K562 (cell line): Measurements from ENCODE around the gene STON2. TPM values are rescaled to one million over a fixed set of nuclear protein-coding genes. Genes with fewer than 3 reads are reported as not detected.
A peak's percentile ranks its signal among the peaks of the same experiment; 100 is the strongest.

Source experiments
- FOSL1 ChIP-seq: fragments of 200-800 bp; sonication (Bioruptor generic); conservative IDR thresholded peaks from 2 replicates; pipeline ENCODE4 v1.6.1; 2016; ENCODE audit warnings: missing genetic modification characterization, missing compliant biosample characterization
- HCFC1 ChIP-seq: IDR thresholded peaks from 2 replicates; pipeline ENCODE4 v1.6.1; 2012; ENCODE audit warnings: low read depth, low read length, improper control_type of control experiment
- KHSRP ChIP-seq: fragments of 450-650 bp; IDR thresholded peaks from 2 replicates; pipeline ENCODE4 v1.6.1; 2017
- MCM5 ChIP-seq: fragments of 450-650 bp; IDR thresholded peaks from 2 replicates; pipeline ENCODE4 v1.6.1; 2016; ENCODE audit warnings: low read depth
- NFE2 ChIP-seq: IDR thresholded peaks from 2 replicates; pipeline ENCODE4 v1.6.1; 2014; ENCODE audit warnings: antibody characterized with exemption, low read depth
- POLR2AphosphoS2 ChIP-seq: IDR thresholded peaks from 2 replicates; pipeline ENCODE4 v1.6.1; 2012; ENCODE audit warnings: low read length, improper control_type of control experiment
- PRPF4 ChIP-seq: fragments of 200-400 bp; formaldehyde crosslinking; IDR thresholded peaks from one replicate; pipeline ENCODE4 v1.6.1; 2017; ENCODE audit warnings: low read length, low read depth, mild to moderate bottlenecking; ENCODE audit not compliant: insufficient read depth, poor library complexity, severe bottlenecking
- SPI1 ChIP-seq: IDR thresholded peaks from 2 replicates; pipeline ENCODE4 v1.6.1; 2011; ENCODE audit warnings: low read depth, low read length, control low read depth, borderline replicate concordance
- YY1 ChIP-seq, 3 experiments: IDR thresholded peaks; 2 replicates each; pipeline ENCODE4 v1.6.1; 2011; ENCODE audit warnings: low read length in 2 of 3, mild to moderate bottlenecking in 2 of 3, moderate library complexity in 2 of 3, borderline replicate concordance in 1 of 3, control low read depth in 1 of 3, low read depth in 1 of 3; ENCODE audit not compliant: insufficient read depth in 3 of 3, insufficient replicate concordance in 2 of 3, control insufficient read depth in 1 of 3, insufficient read length in 1 of 3; ENCODE audit errors: extremely low read depth in 1 of 3
- ZNF217 ChIP-seq: sonication (generic); formaldehyde crosslinking; IDR thresholded peaks from 2 replicates; pipeline ENCODE4 v1.8.0; 2022; ENCODE audit warnings: mild to moderate bottlenecking, missing genetic modification reagents
- ZNF764 ChIP-seq: fragments of 250-450 bp; sonication (Bioruptor Pico); IDR thresholded peaks from 2 replicates; pipeline ENCODE4 v1.4.0; 2020; ENCODE audit warnings: low read depth, mild to moderate bottlenecking, moderate library complexity
- polyA plus RNA-seq, 8 experiments: library from polyadenylated mRNA; depleted of rRNA in 4 of 8; stranded (reverse) in 5 of 8; unstranded in 3 of 8; fragments of >200 nt; fragmentation: Nextera tagmentation in 2 of 8; fragmentation: Illumina TruSeq in 1 of 8; extraction: Ambion mirVana in 2 of 8; extraction: Trizol in 1 of 8; gene quantifications; 2 replicates each; pipeline versions ENCODE4 v1.2.1 to v1.2.3, GENCODE V29; 2011 to 2014; ENCODE audit warnings: inconsistent platforms in 1 of 8, missing spikeins in 1 of 8
- total RNA-seq, 7 experiments: library from RNA; depleted of rRNA in 6 of 7; stranded (reverse); fragments of >200 nt in 6 of 7; fragmentation: Illumina TruSeq in 2 of 7; extraction: Trizol in 2 of 7; gene quantifications; 2 replicates each; pipeline versions ENCODE4 v1.2.1 to v1.2.3, GENCODE V29; 2011 to 2021; ENCODE audit warnings: low replicate concordance in 1 of 7
- TF ChIP-seq, protein P1 (sequence below), 3 experiments: fragments of 200-800 bp in 1 of 3; fragments of 250-450 bp in 1 of 3; fragments of 450-650 bp in 1 of 3; sonication (Bioruptor Pico) in 1 of 3; sonication (Bioruptor generic) in 1 of 3; formaldehyde crosslinking in 1 of 3; IDR thresholded peaks; 2 replicates each; pipeline versions ENCODE4 v1.6.1 to v1.8.0; 2016 to 2022; ENCODE audit warnings: mild to moderate bottlenecking in 2 of 3, missing genetic modification characterization in 2 of 3, missing compliant biosample characterization in 1 of 3, moderate library complexity in 1 of 3
- TF ChIP-seq, protein P2 (sequence below), 2 experiments: fragments of 450-650 bp; IDR thresholded peaks; 2 replicates each; pipeline ENCODE4 v1.6.1; 2018; ENCODE audit warnings: mild to moderate bottlenecking in 2 of 2, low read depth in 1 of 2; ENCODE audit not compliant: partially characterized antibody in 2 of 2
- TF ChIP-seq, protein P3 (sequence below): fragments of 450-650 bp; IDR thresholded peaks from 2 replicates; pipeline ENCODE4 v1.6.1; 2017; ENCODE audit warnings: antibody characterized with exemption, mild to moderate bottlenecking

Gene STON2
- total and polyA plus RNA-seq, 9 of the 15 experiments (the other 6 are each of a cell fraction or from before 2014, with no cell fraction given): 7.8 to 99.3 (median 53.5) TPM

DNA sequence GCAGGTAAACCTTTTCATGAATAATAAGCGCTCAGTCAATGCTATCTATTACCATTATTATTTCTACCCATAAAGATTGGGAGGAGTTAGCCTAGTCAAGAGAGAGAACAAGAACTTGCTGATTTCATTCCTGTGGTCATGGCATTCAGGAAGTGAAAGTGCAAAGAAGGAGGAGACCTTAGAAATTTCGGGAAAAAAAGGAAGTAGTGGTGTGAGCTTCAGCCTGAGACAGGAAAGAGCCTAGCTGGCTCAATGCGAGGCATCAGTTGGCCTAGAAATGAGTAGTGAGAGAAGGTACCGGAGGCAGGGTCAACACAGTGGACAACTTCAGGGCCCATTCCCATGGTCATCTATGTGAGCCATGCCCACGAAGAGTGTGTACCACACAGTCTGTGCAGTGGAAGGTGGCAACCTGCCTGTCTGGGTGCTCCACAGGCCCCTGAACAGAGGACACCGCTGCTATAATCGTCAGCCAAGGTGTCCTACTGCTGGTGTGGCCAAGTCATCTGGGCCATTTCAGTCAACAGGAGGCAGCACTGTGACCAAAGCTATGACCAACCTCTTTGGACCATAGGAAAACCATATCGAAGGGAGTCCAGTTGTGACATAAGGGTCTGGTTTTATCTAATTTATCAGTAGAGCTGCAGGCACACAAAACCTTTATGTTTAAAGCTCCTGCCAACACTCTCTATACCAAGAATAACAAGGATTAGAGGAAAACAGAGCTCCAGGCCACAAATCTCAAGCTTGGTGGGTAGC, 16.2 kb upstream of the STON2 start (continued):
- TF ChIP-seq, protein P1, sequence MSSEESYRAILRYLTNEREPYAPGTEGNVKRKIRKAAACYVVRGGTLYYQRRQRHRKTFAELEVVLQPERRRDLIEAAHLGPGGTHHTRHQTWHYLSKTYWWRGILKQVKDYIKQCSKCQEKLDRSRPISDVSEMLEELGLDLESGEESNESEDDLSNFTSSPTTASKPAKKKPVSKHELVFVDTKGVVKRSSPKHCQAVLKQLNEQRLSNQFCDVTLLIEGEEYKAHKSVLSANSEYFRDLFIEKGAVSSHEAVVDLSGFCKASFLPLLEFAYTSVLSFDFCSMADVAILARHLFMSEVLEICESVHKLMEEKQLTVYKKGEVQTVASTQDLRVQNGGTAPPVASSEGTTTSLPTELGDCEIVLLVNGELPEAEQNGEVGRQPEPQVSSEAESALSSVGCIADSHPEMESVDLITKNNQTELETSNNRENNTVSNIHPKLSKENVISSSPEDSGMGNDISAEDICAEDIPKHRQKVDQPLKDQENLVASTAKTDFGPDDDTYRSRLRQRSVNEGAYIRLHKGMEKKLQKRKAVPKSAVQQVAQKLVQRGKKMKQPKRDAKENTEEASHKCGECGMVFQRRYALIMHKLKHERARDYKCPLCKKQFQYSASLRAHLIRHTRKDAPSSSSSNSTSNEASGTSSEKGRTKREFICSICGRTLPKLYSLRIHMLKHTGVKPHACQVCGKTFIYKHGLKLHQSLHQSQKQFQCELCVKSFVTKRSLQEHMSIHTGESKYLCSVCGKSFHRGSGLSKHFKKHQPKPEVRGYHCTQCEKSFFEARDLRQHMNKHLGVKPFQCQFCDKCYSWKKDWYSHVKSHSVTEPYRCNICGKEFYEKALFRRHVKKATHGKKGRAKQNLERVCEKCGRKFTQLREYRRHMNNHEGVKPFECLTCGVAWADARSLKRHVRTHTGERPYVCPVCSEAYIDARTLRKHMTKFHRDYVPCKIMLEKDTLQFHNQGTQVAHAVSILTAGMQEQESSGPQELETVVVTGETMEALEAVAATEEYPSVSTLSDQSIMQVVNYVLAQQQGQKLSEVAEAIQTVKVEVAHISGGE (CRISPR knock-in tag; IDR thresholded peaks at IDR 0.05): no peak
- TF ChIP-seq, protein P2, sequence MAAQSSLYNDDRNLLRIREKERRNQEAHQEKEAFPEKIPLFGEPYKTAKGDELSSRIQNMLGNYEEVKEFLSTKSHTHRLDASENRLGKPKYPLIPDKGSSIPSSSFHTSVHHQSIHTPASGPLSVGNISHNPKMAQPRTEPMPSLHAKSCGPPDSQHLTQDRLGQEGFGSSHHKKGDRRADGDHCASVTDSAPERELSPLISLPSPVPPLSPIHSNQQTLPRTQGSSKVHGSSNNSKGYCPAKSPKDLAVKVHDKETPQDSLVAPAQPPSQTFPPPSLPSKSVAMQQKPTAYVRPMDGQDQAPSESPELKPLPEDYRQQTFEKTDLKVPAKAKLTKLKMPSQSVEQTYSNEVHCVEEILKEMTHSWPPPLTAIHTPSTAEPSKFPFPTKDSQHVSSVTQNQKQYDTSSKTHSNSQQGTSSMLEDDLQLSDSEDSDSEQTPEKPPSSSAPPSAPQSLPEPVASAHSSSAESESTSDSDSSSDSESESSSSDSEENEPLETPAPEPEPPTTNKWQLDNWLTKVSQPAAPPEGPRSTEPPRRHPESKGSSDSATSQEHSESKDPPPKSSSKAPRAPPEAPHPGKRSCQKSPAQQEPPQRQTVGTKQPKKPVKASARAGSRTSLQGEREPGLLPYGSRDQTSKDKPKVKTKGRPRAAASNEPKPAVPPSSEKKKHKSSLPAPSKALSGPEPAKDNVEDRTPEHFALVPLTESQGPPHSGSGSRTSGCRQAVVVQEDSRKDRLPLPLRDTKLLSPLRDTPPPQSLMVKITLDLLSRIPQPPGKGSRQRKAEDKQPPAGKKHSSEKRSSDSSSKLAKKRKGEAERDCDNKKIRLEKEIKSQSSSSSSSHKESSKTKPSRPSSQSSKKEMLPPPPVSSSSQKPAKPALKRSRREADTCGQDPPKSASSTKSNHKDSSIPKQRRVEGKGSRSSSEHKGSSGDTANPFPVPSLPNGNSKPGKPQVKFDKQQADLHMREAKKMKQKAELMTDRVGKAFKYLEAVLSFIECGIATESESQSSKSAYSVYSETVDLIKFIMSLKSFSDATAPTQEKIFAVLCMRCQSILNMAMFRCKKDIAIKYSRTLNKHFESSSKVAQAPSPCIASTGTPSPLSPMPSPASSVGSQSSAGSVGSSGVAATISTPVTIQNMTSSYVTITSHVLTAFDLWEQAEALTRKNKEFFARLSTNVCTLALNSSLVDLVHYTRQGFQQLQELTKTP (IDR thresholded peaks at IDR 0.05; ENCODE audit: low read depth in 1 of 2, partially characterized antibody in 2 of 2): no peak
- TF ChIP-seq YY1 (IDR thresholded peaks at IDR 0.05; ENCODE audit: borderline replicate concordance in 1 of 3, control insufficient read depth in 1 of 3, extremely low read depth in 1 of 3, insufficient read depth in 3 of 3, insufficient read length in 1 of 3, insufficient replicate concordance in 2 of 3, low read depth in 1 of 3, low read length in 2 of 3) (no peak), NFE2 (0 out of 2 replicates have a peak, but pooled peaks have one; percentile 17), POLR2AphosphoS2 (no peak), ZNF764 (CRISPR knock-in tag) (no peak), SPI1 (peak; percentile 51; the same call in 1 of the 2 replicates), KHSRP (no peak), ZNF217 (no peak), FOSL1 (tag) (0 out of 2 replicates have a peak, but pooled peaks have one; percentile 13), PRPF4 (no peak), MCM5 (no peak), HCFC1 (no peak)
- TF ChIP-seq, protein P3, sequence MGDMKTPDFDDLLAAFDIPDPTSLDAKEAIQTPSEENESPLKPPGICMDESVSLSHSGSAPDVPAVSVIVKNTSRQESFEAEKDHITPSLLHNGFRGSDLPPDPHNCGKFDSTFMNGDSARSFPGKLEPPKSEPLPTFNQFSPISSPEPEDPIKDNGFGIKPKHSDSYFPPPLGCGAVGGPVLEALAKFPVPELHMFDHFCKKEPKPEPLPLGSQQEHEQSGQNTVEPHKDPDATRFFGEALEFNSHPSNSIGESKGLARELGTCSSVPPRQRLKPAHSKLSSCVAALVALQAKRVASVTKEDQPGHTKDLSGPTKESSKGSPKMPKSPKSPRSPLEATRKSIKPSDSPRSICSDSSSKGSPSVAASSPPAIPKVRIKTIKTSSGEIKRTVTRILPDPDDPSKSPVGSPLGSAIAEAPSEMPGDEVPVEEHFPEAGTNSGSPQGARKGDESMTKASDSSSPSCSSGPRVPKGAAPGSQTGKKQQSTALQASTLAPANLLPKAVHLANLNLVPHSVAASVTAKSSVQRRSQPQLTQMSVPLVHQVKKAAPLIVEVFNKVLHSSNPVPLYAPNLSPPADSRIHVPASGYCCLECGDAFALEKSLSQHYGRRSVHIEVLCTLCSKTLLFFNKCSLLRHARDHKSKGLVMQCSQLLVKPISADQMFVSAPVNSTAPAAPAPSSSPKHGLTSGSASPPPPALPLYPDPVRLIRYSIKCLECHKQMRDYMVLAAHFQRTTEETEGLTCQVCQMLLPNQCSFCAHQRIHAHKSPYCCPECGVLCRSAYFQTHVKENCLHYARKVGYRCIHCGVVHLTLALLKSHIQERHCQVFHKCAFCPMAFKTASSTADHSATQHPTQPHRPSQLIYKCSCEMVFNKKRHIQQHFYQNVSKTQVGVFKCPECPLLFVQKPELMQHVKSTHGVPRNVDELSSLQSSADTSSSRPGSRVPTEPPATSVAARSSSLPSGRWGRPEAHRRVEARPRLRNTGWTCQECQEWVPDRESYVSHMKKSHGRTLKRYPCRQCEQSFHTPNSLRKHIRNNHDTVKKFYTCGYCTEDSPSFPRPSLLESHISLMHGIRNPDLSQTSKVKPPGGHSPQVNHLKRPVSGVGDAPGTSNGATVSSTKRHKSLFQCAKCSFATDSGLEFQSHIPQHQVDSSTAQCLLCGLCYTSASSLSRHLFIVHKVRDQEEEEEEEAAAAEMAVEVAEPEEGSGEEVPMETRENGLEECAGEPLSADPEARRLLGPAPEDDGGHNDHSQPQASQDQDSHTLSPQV: 0 out of 2 replicates have a peak, but pooled peaks have one; percentile 24
